Hepatocyte (in vitro differentiated cells): ENCODE results near the gene ZNHIT6.

Source experiments
- CTCF ChIP-seq: fragments of 200-600 bp; sonication (generic); IDR thresholded peaks from 2 replicates; pipeline ENCODE4 v1.5.1; 2016; ENCODE audit warnings: antibody characterized with exemption, mild to moderate bottlenecking; ENCODE audit not compliant: poor library complexity
- EZH2 ChIP-seq: fragments of 200-600 bp; sonication (generic); IDR thresholded peaks from 2 replicates; pipeline ENCODE4 v1.6.1; 2016; ENCODE audit warnings: antibody characterized with exemption, mild to moderate bottlenecking, borderline replicate concordance
- EZH2phosphoT487 ChIP-seq: fragments of 200-600 bp; sonication (generic); IDR thresholded peaks from one replicate; pipeline ENCODE4 v1.6.1; 2018; ENCODE audit warnings: antibody characterized with exemption, mild to moderate bottlenecking, low read depth, moderate library complexity; ENCODE audit not compliant: unreplicated experiment, severe bottlenecking

DNA sequence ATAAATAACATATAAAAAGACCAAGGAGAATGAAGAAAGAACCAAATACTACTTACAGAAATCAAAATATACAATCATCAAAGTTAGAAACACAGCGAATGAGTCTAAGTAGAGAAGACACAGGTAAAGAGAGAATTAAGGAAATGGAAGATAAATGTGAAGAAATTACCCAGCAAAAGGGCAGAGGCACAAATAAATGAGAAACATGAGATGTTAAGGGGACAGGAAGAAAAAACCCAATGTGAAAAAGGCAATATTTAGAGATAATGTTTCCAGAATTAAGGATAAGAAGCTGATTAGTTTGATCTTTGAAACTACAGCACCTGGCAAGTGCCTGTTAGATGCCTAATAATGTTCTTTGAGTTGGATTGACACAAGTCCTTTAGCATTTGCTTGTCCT lies 86.8 kb downstream of the ZNHIT6 start:
- TF ChIP-seq EZH2: no peak
- TF ChIP-seq CTCF: no peak
- no peak for TF ChIP-seq EZH2phosphoT487
